WERI-Rb-1 (cell line): ENCODE data around the gene SPOCD1.

Experiments
- DNase-seq: peaks from one replicate; pipeline ENCODE4 v3.0.0-alpha.2; 2020
- H3K27ac ChIP-seq: fragments of 250-450 bp; sonication (Bioruptor Pico); 2 replicates; pipeline ENCODE4 v1.5.1; 2020; ENCODE audit warnings: mild to moderate bottlenecking, moderate library complexity
- H3K27me3 ChIP-seq: fragments of 250-450 bp; sonication (Bioruptor Pico); 2 replicates; pipeline ENCODE4 v1.5.1; 2021; ENCODE audit warnings: mild to moderate bottlenecking, low read depth, moderate library complexity; ENCODE audit not compliant: insufficient read depth, severe bottlenecking
- H3K36me3 ChIP-seq: fragments of 250-450 bp; sonication (Bioruptor Pico); 2 replicates; pipeline ENCODE4 v1.5.1; 2020; ENCODE audit warnings: mild to moderate bottlenecking, moderate library complexity
- H3K4me3 ChIP-seq: 2 replicates; pipeline ENCODE4 v1.5.1; 2011; ENCODE audit warnings: low read depth, mild to moderate bottlenecking, control low read depth, low read length
- H3K9me3 ChIP-seq: fragments of 250-450 bp; sonication (Bioruptor Pico); 2 replicates; pipeline ENCODE4 v1.5.1; 2021; ENCODE audit warnings: mild to moderate bottlenecking, moderate library complexity; ENCODE audit not compliant: severe bottlenecking
- TF ChIP-seq, protein P1 (sequence below): IDR thresholded peaks from 2 replicates; pipeline ENCODE4 v1.5.1; 2011; ENCODE audit warnings: low read depth, mild to moderate bottlenecking, control low read depth, inconsistent platforms, low read length

SPOCD1 gene

DNA sequence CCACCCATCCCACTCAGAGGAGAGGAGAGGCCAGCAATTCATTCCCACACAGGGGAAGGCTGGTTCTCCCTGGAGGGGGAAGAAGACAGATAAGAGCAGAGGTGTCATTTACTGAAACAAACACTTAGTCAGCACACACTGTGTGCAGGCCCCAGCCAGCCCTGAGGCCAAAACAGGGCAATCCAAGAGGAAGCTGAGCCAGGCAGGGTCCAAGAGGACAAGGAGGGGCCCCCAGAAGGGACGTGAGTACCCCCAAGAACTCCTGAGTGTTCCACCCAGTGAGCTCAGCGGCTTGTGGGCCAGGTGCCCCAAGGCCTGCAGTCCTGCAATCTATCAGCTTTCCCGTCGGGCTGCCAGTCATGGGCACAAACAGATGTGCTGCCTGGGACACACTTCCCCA, 67.5 kb downstream of the SPOCD1 start:
- TF ChIP-seq, protein P1, sequence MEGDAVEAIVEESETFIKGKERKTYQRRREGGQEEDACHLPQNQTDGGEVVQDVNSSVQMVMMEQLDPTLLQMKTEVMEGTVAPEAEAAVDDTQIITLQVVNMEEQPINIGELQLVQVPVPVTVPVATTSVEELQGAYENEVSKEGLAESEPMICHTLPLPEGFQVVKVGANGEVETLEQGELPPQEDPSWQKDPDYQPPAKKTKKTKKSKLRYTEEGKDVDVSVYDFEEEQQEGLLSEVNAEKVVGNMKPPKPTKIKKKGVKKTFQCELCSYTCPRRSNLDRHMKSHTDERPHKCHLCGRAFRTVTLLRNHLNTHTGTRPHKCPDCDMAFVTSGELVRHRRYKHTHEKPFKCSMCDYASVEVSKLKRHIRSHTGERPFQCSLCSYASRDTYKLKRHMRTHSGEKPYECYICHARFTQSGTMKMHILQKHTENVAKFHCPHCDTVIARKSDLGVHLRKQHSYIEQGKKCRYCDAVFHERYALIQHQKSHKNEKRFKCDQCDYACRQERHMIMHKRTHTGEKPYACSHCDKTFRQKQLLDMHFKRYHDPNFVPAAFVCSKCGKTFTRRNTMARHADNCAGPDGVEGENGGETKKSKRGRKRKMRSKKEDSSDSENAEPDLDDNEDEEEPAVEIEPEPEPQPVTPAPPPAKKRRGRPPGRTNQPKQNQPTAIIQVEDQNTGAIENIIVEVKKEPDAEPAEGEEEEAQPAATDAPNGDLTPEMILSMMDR: no peak

DNA sequence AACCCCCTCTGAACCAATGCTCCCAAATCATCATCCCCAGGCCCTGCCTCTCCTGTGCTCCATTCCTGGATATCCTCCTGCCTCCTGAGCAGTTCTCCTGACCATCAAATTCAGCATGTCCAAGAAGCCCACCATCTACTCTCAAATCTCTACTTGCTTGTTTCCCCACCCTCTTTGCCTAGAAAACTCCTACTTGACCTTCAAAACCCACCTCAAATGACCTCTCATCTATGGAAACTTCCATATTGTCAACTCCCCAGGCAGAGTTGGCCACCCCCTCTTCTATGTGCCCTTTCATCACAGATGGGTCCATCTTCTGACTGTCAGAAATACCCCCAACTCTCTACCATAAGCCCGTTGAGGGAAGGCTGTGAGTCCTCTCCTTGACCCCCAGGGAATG, 68.5 kb downstream of the SPOCD1 start:
- H3K27ac ChIP-seq: no peak overlapping the region
- TF ChIP-seq, protein P1: no peak
- no peaks in the 10 kb centered on the region for H3K27me3 ChIP-seq
- H3K9me3 ChIP-seq: no peaks in the 10 kb centered on the region
- DNase-seq: no peak
- H3K36me3 ChIP-seq: no peaks in the 10 kb centered on the region
- H3K4me3 ChIP-seq: no peak overlapping the region

More for the DNA sequence above, 67.5 kb downstream of the SPOCD1 start:
- Histone ChIP-seq H3K27me3 (no peaks in the 10 kb centered on the region), H3K9me3 (no peaks in the 10 kb centered on the region), H3K27ac (no peak overlapping the region), H3K36me3 (no peaks in the 10 kb centered on the region), H3K4me3 (no peak overlapping the region)
- no peak for DNase-seq

DNA sequence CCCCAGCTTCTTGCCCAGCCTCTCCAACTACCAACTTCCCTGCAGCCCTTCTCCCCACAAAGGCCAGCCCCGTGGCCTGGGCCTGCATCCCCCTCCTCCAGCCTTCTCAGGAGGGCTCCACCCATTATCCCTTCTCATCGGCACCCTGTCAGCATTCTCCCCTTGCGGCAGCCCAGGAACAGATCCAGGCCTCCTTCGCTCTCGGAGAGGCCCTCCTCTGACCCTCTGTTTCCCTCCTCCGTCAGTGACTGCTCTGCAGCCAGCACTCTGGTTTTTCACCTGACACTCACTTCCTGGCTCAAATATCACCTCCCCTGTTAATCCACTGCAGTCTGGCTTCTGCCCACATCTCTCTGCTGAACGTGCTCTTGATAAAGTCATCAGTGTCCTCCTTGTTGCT, 69.1 kb downstream of the SPOCD1 start:
- no peaks in the 10 kb centered on the region for H3K9me3 ChIP-seq
- no peak overlapping the region for H3K4me3 ChIP-seq
- H3K27ac ChIP-seq: peak overlapping the region; percentile 27
- peak; percentile 42 for DNase-seq
- TF ChIP-seq, protein P1: no peak
- H3K27me3 ChIP-seq: no peaks in the 10 kb centered on the region
- no peaks in the 10 kb centered on the region for H3K36me3 ChIP-seq

DNA sequence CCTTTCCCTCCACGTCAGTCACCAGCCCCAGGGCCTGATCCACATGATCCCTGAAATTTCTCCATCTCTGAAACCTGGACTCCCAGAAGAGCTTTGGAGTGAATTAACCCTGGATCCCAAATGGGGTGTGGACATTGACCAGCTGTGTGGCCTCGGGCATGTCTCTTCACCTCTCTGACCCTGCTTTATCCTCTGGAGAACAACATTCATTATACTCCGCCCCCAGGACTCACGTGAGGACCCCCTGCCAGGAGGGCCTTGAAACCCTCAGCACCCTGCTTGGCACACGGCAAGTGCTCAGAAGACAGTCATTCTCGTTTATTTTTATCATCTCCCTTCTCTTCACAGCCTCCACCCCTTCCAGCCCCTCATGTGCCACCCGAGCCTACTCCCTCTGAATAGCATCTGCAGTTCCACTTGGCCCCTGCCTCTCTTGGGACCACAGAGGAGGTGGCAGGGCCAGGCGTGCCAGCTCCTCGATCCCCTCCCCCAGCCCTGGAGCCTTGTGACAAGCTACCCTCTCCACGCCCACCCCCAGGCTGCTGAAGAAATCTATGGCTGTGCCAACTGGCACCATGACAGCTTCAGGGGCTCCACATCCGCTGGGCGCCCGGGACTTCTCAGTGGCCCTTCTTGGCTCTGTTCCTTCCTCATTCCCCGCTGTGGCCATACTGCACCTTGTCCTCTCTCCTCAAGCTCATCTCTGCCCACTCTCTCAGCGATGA, 69.7 kb downstream of the SPOCD1 start:
- H3K27ac ChIP-seq: peak overlapping the region; percentile 27

DNA sequence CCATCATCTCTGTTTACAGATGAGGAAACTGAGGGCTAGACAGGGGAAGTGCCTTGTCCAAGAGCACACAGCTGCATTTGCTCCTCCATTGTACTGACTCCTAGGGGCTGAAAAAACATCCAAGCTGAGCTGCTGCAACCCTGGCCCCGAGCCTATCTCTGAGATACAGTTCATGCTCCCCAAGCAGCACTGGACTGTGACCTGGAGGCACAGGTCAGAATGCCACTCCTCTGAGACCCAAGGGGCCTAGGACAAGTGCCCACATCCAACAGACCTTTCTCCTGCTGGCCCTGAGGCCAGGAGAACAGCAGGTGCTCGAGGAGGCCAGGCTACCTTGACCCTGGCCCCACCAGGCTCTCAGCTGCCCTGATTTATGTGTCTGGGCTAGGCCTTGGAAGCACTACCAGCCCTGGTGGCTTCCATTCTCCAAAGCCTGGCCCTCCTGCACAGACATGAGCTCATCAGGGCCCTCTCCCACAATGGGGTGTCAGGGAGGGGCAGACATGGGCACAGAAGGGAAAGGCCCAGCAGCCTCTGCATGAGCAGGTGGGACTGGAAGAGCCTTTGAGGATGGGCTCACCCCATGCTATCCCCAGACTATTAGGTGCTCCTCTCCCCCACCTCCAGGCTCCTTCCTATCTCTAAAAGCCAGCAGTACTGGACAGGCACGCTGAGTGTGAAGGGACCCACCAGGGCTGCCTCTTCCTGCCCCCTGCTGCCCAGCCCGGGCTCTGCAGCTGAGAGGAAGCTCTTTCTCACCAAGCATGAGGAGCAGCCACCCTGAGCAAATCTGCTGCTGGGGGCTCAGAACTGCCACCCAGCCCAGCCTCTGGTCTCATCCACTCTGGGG, 70.5 kb downstream of the SPOCD1 start:
- peak overlapping the region; percentile 27 for H3K27ac ChIP-seq

More for the DNA sequence above, 69.7 kb downstream of the SPOCD1 start:
- no peaks in the 10 kb centered on the region for H3K9me3 ChIP-seq
- H3K27me3 ChIP-seq: no peaks in the 10 kb centered on the region
- TF ChIP-seq, protein P1: no peak
- H3K4me3 ChIP-seq: no peak overlapping the region
- H3K36me3 ChIP-seq: no peaks in the 10 kb centered on the region
- DNase-seq: no peak

More for the DNA sequence above, 70.5 kb downstream of the SPOCD1 start:
- Histone ChIP-seq H3K36me3 (no peaks in the 10 kb centered on the region), H3K4me3 (no peak overlapping the region), H3K9me3 (no peaks in the 10 kb centered on the region), H3K27me3 (no peaks in the 10 kb centered on the region)
- TF ChIP-seq, protein P1: peak; percentile 91
- DNase-seq: peak; percentile 85
